Measurements from ENCODE around the gene FREM3.
"Not testable (repeated sequence)": the region's sequence is repeated elsewhere in the genome, so short reads cannot be mapped to it uniquely, and the experiment has no call there.

Gene FREM3

DNA sequence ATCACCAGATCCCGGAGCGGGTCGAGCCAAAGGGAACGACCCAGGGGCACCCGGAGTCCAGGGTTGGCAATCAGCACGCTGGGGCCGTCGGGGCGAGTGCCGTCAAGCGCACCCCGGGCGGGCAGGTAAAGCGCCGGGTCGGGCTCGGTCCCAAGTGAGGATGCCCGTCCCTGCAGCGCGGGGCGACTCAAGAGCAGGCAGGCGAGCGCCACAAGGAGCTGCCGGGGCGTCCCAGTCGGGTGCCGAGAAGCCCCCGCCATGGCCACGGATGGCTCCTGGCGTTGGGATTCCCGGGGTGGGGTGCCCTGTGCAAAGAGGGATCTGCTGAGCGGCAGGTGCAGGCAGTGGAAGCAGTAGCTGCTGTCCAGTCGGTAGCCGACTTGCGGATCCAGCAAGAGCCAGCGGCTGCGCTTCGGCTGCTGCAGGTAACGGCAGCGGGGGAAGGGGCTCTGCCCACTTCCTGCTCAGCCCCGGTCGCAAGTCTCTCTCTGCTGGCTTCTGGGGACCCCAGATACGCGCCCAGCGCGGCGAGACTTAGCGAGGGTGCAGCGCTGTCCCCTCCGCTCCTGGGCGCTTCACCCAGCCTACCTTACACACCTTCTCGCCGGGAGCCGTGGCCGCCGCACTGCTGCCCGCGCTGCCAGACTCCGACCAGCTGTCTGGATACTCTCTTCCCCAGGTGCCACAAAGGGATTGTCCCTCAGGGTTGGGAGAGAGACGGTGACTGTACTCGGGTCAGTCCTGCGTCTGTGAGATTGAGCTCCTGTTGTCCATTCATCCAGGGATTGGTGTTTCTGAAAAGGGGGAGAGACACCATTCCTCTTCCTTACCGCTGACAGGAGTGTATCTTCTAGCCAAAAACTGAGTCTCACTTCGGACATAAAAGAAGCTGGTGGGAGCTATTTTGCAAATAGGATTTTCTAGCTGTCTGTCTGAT lies at the start of gene FREM3:
TSS of gene FREM3 (minus strand) at position 260 of the 937 bp plus-strand sequence. CDS start at position 260, 0 bp downstream.
- DNase-seq (ENCODE audit: low read depth): peak; percentile 0

- DNase-seq (ENCODE audit: low read depth): no peak
Measured at GRCh38 chr4:143745874-143746273, 45.4 kb upstream of the FREM3 start.

GRCh38 chr4:143743591-143743990 lies 43.1 kb upstream of the FREM3 start:
- no peak for DNase-seq (ENCODE audit: low read depth)

DNA sequence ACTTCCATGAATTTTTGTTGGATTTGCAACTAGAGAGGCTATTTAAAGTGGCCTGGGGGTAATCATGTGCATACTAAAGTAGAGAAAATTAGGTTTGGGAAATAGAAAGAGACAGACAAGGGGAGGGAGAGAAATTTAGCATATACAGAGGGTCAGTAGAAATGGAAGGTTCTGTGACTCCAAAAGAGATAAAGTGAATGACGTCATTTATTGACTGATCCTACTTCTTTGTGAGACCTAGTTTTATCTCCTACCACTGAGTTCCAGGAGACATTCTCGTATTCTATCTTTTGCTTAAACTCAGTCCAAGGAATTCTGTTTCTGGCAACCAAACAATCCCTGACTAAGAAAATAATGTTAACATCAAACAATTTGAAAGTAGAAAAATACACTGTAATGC lies 42.4 kb upstream of the FREM3 start:
- no peak for DNase-seq (ENCODE audit: low read depth)

- no peak for DNase-seq (ENCODE audit: low read depth)
Measured at GRCh38 chr4:143736861-143737260, 36.4 kb upstream of the FREM3 start.

- not testable (repeated sequence) for DNase-seq (ENCODE audit: low read depth)
Measured at GRCh38 chr4:143736061-143736460, 35.6 kb upstream of the FREM3 start.

DNA sequence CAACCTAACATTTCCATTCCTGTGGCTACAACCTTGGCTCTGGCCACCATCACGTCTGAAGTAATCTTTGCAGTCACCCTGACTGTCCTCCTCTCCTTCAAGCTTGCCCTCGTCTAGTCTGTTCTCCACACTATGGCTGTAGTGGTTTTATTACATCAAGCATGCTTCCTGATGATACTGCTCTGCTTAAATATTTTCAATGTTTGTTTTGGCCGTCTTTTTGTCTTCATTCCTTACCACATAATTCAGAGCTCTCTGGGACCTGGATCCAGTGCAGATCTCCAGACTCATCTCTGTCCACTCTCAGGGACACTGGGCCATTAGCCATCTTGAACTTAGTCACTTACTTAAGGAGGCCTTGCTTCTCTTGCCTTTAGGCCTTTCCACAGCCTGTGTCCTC lies 27.7 kb upstream of the FREM3 start:
- DNase-seq (ENCODE audit: low read depth): no peak

GRCh38 chr4:143726714-143727113 lies 26.2 kb upstream of the FREM3 start:
- DNase-seq (ENCODE audit: low read depth): no peak

DNA sequence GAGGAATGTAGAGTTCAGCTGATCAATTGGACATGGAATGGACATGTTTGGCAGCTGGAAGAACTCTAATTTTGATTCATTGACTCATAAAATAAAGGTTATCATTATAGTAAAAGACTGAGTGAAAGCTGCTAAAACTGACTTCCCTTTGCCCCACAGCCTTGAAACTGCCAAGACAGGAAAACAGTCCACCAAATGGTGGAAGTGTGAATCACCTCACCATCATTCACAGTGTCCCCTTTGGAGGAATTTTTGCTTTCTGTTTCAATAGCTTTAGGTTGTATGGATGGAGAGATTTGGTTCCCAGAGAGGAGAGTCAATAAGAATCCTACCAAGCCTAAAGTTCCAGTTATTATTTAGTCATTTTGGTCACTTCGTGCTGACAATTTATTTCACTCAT lies 20.8 kb upstream of the FREM3 start:
- DNase-seq (ENCODE audit: low read depth): no peak

GRCh38 chr4:143718748-143719147 lies 18.3 kb upstream of the FREM3 start:
- not testable (repeated sequence) for DNase-seq (ENCODE audit: low read depth)

DNA sequence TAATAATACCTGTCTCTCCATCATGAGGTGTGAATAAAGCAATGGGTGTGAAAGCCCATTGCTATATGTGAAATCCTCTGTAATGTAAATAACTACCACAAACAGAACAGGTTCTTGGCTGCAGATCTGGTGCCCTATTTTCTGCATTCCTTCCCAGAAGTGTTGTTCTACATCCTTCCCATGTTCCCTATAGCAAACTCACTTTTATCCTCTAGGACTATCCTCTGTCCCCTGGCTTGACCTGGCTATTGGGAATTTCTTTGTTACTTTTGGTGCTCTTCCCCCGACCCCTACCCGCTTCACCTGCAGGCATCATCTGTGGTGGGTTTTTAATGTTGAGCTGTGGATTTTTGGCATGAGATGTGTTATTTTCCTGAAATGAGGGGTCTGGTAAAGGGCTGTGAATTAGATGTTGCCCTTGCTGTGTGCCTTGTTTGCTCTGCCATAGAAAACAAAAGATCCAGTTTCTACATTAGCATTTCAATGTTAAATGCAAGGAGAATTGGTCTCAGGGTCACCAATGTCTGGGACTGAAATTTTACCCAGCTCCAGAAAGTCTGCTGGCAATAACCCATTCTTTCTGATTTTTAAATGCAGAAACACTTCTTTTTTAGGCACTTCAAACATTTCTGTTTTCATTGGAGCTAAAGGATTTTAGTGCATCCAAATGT lies 13.6 kb upstream of the FREM3 start:
- DNase-seq (ENCODE audit: low read depth): no peak

GRCh38 chr4:143713553-143713952 lies 13.1 kb upstream of the FREM3 start:
- no peak for DNase-seq (ENCODE audit: low read depth)

DNA sequence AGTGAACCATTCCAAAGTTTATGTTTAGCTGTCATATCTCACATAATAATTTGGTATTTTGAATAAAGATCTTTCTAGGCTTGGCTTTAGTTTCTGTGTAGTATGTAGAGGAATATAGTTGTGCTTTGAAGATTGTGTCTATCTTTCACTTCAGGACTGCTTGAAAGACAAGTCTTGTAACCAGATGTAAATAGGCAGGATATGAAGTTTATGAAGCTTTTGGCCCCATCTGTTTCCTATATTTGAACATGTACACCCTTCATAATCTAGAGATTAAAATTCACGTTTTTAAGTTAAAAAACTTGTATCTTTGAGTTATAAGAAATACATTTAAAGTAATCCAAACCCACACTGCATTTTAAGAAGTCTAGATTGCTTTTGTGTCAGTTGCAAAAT lies 11.7 kb upstream of the FREM3 start:
- no peak for DNase-seq (ENCODE audit: low read depth)

- DNase-seq (ENCODE audit: low read depth): no peak
Measured at GRCh38 chr4:143711543-143712154, 11.2 kb upstream of the FREM3 start.

DNA sequence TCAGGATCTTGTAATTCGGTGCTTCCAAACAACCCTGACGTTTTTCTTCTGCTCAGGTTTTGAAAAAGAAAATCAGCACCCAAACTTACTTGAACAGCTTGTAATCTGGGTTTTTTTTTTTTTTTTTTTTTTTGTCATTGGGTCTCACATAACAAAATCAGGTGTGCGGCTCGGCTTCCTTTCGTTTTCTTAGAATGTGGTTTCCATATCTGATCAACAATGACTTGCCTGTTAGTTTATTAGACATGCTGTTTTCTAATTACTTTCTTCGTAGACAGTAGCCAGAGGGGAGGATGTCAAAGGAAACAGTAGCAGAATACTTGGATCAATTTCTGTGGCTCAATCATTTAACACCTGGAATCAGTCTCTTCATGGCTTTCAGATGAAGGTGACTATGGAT lies 890 bp upstream of the FREM3 start:
- no peak for DNase-seq (ENCODE audit: low read depth)

GRCh38 chr4:143700046-143700415 lies 444 bp downstream of the FREM3 start:
- DNase-seq (ENCODE audit: low read depth): no peak

DNA sequence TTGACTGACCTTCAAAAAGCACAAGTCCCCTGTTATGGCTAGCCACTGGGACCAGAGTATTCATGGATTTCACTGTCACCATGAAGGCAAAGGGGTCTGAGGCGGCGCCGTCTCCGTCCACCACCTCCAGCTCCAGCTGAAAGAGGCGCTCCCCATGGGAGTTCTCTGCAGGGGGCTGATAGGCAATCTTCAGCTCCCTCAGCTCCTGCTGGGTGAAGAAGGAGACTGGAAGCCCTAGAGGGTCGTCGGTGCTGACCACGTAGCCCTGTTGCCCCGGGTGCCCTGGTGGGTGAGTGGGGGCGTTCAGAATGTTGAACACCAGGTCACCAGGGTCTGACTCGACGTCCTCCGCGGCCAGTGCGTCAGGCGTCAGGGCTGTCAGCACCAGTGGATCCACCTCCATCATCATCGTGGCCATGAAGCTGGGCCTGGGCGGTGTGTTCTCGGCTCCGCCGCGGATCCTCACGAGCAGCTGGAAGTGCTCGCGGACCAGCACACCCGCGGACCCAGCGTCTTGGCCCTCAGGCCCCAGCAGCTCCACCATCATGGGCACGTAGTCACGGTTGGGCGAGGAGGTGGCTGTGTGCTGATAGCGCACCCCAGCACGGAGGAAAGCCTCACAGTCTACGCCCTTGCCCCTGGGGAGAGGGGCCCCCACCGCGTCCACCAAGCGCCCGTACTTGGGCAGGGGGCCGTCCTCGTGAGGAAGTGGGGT lies 987 bp downstream of the FREM3 start:
- no peak for DNase-seq (ENCODE audit: low read depth)

DNA sequence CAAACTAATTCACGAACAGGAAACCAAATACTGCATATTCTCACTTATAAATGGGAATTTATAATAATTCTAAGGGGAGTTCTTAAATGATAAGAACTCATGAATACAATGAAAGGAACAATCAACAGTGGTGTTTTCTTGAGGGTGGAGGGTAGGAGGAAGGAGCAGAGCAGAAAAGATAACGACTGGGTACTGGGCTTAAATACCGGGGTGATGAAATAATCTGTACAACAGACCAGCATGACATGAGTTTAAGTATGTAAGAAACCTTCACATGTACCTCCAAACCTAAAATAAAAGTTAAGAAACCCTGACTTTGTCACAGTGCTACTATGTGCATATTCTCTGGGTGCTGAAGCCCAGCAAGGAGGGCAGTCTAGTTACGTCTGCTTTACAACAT lies 6.6 kb downstream of the FREM3 start:
- no peak for DNase-seq (ENCODE audit: low read depth)

DNA sequence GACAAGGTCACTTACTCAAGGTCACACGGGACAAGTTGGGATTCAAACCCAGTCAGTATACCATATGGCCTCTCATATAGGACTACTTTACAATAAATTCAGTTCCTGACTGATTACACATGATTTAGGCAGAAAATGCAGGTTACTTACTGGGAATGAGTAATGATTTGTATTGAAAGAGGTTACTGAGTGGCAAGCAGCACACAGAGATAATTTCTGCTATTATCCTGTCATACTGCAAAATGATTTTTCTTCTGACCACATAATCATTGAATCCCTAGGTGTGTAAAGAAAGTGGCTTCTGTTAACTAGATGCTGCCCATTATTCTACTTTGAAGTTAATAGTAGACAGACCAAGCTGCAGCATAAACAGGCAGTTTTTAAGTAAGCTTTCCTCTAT lies 8.2 kb downstream of the FREM3 start:
- no peak for DNase-seq (ENCODE audit: low read depth)

DNA sequence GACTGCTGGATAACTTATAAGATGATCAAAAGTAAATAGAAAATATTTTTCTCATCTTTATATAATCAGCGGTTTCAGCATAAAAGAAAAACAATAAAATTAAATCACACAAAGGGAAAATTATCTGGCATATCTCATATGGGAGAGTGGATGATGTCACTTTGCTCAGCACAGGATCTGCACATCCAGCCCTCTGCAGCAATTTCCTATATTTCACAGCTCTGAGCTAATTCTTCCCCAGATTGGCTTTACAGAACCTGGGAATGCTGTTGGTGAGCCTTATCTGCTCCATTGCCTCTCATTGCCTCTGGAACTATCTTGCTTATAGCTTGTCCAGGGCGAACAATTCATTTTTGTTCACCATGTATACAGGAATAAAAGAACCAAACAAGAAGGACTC lies 21.0 kb downstream of the FREM3 start:
- DNase-seq (ENCODE audit: low read depth): no peak

DNA sequence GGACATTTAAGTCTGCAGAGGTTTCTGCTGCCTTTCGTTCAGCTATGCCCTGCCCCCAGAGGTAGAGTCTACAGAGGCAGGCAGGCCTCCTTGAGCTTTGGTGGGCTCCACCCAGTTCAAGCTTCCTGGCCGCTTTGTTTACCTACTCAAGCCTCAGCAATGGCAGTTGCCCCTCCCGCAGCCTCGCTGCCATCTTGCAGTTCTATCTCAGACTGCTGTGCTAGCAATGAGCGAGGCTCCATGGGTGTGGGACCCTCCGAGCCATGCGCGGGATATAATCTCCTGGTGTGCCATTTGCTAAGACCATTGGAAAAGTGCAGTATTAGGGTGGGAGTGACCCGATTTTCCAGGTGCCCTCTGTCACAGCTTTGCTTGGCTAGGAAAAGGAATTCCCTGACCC lies 26.8 kb downstream of the FREM3 start:
- DNase-seq (ENCODE audit: low read depth): not testable (repeated sequence)

DNA sequence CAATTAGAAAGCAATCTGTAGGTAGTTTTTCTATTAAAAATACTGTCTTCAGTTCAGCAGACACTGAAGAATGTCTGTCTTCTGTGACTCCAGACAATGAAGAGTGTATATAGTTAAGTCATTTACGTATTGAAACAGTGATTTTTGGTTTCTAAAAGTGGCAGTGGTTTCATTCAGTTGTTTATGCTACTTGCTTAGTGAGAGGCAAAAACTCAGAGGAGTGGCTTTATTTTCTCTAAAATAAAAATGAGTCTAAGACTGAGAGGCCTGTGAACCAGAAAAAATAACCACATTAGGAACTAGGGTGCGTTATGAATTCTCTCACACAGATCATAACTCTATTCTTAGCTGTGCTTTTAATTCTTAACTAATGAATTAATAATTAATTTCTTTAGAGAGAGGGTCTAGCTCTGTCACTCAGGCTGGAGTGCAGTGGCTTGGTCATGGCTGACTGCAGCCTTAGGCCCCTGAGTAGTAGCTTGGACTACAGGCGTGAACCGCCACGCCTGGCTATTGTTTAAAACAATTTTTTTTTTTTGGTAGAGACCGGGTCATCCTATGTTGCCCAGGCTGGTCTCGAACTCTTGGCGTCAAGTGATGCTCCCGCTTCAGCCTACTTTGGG lies 31.4 kb downstream of the FREM3 start:
- no peak for DNase-seq (ENCODE audit: low read depth)

Measured in activated T-cell treated with anti-CD3 and anti-CD28 coated beads for 24 hours (primary cell).